Measurements from ENCODE around the gene POLR2M.

The POLR2M gene

DNA sequence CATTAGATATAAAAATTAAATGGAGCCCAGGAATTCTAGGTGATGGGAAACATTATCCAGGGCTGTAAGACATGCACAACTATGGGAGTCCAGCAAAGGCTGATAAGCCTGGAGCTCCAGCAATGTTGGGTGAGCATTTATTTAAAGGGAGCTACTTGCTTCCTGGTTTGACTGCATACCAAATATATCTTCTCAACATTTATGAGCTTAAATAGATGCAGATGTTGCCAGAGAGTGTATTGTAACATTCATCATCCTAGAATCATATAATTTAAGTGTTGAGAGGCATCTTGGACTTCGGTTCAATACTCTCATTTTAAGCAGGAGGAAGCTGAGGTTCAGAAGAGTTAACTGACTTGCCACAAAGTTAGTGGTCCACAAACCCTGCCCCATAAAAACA, 12.2 kb upstream of the POLR2M start:
- DNase-seq: no peak

DNA sequence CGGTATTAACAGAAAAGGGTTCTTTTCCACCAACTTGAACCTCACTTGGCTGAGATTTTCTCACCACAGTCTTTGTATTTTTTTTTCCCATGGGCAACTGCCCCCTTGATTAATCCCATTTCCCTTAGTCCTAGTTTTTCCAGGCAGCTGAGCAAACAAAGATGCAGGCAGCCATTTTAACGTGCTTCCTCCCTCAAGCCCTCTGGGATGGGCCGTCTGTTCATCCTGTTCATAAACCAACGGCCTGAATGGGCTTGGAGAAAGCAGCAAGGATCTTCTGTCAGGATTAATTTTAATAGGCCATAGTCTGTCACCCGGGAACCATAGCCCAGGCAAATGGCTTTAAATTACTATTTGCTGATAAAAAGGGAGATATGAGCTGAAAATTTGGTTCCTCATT, 10.4 kb upstream of the POLR2M start:
- DNase-seq: peak; percentile 36

- no peak for DNase-seq
Observed at GRCh38 chr15:57697588-57697987, 8.9 kb upstream of the POLR2M start.

GRCh38 chr15:57698243-57698642, 8.3 kb upstream of the POLR2M start:
- peak; percentile 16 for DNase-seq

DNA sequence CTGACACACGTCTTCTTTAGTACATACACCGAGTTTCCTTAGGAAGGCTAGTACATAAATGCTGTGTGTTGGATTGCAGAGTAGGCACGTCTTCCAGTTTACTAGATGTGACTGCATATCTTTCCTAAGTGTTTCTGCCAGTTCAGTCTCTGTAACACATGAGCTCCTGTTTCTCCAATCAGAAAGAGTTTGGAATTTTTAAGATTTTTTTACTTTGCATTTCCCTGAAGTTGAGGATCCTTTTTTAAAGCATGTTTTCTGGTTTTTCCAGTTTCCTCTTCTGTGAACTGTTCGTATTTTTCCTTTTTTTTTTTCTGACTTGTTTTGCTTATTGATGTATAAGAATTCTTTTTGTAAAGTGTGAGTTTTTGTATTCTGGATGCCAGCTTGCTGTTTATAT, 7.5 kb upstream of the POLR2M start:
- no peak for DNase-seq

- peak; percentile 22 for DNase-seq
Observed at GRCh38 chr15:57703387-57703786, 3.1 kb upstream of the POLR2M start.

- no peak for DNase-seq
Observed at GRCh38 chr15:57704441-57704840, 2.1 kb upstream of the POLR2M start.

GRCh38 chr15:57705746-57706404, 639 bp upstream of the POLR2M start:
- DNase-seq: peak; percentile 29

- no peak for DNase-seq
Observed at GRCh38 chr15:57708047-57708446, 1.5 kb downstream of the POLR2M start.

GRCh38 chr15:57718309-57718708, 11.8 kb downstream of the POLR2M start:
- no peak for DNase-seq

- DNase-seq: no peak
Observed at GRCh38 chr15:57720867-57721266, 14.4 kb downstream of the POLR2M start.

DNA sequence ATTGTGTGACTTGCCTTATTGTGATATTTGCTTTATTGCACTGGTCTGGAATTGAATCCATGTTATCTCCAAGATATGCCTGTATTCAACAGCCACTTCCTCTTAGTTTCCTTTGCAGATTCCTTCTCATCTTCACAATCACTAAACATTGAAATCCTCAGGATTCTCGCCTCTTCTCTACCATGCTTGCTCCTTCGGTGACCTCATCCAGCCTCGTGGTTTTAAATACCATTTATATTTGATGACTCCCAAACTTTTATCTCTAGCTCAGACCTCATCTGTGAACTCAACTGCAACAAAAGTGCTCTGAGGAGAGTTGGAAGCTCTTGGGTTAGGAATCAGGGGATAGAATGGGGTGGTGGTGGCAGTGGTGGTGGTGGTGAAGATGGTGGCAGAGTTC, 19.9 kb downstream of the POLR2M start:
- no peak for DNase-seq

DNA sequence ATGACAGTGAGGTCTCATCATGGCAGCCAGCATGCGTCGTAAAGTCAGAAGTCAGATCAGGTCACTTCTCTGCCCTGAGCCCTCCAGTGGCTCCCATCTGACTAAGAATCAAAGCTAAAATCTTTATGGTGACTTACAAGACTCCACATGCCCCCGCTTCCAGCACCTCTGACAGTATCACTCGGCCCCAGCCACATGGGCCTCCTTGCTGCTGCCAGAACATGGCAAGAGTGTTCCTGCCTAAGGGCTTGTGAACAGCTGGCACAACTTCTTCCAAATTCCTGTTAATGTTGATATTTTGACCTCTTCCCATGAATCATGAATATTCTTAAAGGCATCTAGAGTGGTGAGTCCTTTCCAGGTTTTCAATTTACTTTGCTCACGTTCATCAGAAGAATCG, 20.5 kb downstream of the POLR2M start:
- DNase-seq: no peak

- no peak for DNase-seq
Observed at GRCh38 chr15:57728436-57728835, 21.9 kb downstream of the POLR2M start.

DNA sequence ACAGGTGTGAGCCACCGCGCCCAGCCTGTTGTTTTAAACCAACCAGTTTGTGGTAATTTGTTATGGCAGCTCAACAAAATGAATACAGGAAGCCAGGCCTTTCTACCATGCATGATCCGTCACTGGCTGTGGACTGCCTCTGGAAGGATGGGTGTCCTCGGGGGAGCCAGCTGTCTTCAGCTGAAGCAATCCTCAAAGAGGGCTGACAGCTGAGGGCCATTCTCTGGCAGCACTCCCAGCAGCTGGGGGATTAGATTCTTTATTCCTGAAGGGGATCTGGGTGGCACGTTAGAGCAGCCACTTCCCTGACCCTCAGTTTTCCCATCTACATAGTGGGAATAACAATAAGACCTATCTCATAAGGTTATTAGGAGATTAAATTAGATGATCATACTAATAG, 24.4 kb downstream of the POLR2M start:
- no peak for DNase-seq

DNA sequence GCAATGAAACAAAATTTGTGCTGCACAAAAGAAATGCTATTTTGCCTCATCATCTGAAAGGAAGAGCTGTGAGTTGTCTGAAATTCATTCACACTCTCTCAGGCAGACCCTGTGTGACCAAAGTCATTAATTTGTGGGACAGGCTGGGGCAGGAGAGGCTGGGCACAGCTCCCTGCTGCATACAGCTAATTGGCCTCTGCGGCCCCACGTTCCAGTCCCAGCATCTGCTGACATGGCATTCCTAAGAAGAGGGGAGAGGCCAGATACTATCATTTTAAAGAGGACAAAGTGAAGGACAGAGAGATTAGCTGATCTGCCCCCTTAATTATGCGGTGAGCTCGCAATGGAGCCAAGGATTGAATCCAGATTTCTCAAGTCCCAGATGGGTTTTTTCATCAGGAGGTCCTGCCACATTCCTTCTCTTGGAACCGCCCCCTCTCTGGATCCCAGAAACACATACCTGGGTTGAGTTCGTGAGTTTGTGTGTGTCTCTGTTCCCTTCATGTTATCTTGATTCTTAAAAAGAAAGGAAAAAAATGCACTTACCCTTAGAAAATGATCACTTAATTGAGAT, 25.1 kb downstream of the POLR2M start:
- DNase-seq: no peak

DNA sequence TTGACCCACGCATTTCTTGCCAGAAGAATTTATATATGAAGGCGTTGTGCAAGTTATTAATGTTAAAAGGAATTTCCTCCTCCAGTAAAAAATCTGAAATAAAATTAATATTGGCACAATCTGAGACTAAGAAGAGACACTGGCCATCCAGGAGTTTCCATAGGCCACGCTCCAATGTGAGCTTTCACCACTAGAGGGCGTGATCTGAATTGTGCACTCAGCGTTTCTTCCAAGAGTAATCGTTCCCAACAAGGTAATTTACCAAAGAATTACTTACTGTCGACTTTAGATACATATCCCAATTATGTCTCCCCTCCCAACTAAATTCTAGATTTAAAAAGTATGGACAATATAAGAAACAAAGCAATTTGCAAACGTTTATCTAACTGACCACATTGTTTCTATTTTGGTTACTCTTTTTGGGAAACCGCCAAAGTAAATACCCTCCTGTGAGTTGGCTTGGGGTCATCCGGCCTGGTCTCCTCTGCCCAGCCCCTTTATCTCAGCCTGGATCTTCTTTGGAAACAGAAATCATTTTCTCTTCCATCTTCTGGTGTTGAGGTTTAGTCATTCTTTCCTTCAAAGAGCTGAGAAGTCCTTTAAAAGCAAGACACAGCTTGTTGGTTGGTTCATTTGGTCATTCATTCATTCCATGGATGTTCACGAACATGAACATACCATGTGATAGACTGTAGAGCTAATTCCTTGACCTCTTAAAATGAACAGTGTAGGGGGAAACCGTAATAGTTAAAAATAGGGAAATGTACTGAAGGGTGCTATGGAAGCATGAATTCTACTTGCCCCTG, 26.2 kb downstream of the POLR2M start:
- peak; percentile 51 for DNase-seq

DNA sequence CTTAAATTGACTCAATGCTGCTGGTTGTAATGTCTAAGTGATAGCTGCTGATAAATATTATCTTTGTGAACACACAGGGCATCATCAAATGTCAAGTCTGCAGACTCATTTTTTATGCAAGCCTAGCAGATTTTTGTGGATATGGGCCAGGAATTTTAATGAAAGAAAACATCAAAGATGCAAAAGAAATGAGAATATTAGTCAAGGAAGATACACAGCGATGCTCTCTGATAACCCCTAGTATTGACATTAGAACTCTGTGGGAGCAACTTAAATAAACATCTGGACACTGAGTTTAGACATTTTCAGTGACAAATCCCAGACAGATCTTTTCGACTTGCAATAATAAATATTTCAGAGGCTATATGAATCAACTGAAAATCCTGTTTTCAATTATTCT, 28.3 kb downstream of the POLR2M start:
- DNase-seq: no peak

GRCh38 chr15:57735431-57735830, 28.9 kb downstream of the POLR2M start:
- DNase-seq: no peak

- DNase-seq: no peak
Observed at GRCh38 chr15:57735891-57736290, 29.4 kb downstream of the POLR2M start.

GRCh38 chr15:57736591-57736990, 30.1 kb downstream of the POLR2M start:
- no peak for DNase-seq

- DNase-seq: no peak
Observed at GRCh38 chr15:57738734-57739237, 32.3 kb downstream of the POLR2M start.

DNA sequence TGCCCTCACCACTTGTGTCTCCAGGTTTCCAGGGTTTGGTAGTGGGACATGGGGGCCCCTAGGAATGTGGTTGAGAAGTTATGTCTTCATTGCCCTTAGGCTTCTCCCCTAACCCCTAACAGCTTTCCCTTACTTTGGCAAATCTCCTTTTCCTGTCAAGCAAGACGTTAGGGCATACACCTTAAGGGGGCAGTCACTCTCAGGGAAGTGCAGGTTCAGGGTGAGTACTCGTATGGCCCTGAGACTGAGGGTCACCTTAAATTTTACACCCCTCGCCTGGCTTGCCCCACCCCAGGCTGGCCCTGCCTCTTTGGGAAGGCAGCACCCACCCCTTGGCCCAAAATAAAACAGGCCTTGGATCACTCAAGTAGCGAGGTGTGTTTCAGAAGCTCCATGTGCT, 33.5 kb downstream of the POLR2M start:
- DNase-seq: no peak

DNA sequence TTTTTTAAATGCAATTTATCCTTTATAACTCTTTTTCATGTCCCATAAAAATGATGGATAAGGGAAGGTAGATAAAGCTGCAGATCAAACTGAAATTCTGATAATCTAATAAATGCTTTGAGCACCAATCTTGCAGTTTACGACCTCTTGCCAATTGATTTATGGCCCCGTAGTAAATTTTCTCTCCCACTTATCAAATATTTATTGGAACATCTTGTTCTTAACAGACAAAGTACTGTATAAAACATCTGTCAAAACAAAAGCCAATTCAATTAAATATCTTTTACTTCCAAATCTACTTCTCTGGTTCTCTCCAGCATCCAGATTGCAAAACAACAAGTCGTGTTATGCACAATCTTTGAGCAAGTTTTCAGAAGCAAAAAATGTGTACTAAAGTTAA, 34.6 kb downstream of the POLR2M start:
- no peak for DNase-seq
